Measurements from ENCODE around the gene TRIM41.

The TRIM41 gene

DNA sequence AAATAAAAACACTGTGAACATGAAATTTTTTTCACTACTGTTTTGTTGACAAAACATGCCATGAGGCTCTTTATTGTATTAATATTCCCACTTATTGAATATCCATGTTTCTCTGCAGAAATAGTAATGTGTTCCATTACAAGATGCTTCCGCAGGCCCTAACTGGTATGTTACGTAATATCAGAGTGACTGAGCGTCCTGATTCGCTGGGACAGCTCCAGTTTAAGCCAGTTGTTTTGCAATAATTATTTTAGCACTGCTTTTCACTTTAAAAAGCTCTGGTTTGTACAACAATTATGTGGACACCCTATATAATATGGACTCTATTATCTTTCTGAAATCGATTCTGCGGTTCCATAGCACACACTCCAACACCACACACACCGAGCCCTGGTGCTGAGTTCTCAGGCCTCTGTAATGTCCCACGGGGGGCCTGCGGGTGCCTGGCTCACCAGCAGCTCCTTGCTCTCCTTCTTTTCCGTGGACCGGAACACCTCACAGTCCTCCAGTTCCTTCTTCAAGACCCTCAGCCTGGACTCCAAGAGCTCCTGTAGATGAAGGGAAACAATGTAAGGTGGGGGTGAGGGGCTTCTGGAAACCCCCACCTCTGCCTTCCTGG is 19.9 kb upstream of the TRIM41 start:
- Histone ChIP-seq H2BK12ac (ENCODE audit: low read length in 2 of 2) (no peak overlapping the region), H2BK5ac (ENCODE audit: low read depth, low read length, poor library complexity, severe bottlenecking) (no peak overlapping the region), H3K14ac (ENCODE audit: low read length in 2 of 2) (peak overlapping the region in 1 of 2 experiments; percentile 22), H3K27ac (ENCODE audit: low read length, poor library complexity, severe bottlenecking) (no peak overlapping the region), H3K4me1 (ENCODE audit: control insufficient read depth, insufficient read depth, low read depth, low read length) (peaks cover 37% of the 10 kb centered on the region), H3K4me2 (ENCODE audit: low read length, poor library complexity, severe bottlenecking) (no peak overlapping the region), H3K4me3 (ENCODE audit: insufficient read depth in 1 of 2, low read depth in 1 of 2, low read length in 2 of 2) (no peak overlapping the region), H3K4ac (ENCODE audit: low read depth in 1 of 2, low read length in 2 of 2) (no peak overlapping the region), H3K18ac (ENCODE audit: low read depth in 1 of 2, low read length in 2 of 2) (no peak overlapping the region), H3K9me3 (ENCODE audit: control insufficient read depth, low read length) (no peaks in the 10 kb centered on the region), H3K36me3 (ENCODE audit: control insufficient read depth in 1 of 2, insufficient read depth in 2 of 2, low read depth in 1 of 2, low read length in 2 of 2) (no peaks in the 10 kb centered on the region), H2BK15ac (ENCODE audit: low read depth, poor library complexity, severe bottlenecking) (no peak overlapping the region), H2AK5ac (ENCODE audit: low read length, severe bottlenecking) (no peak overlapping the region), H3K27me3 (ENCODE audit: control insufficient read depth in 1 of 2, insufficient read depth in 1 of 2, low read length in 2 of 2) (peaks cover 36 to 46% of the 10 kb centered on the region in 2 experiments), H4K91ac (ENCODE audit: low read length) (no peak overlapping the region), H3K23ac (ENCODE audit: low read length in 2 of 2) (no peak overlapping the region), H2AFZ (ENCODE audit: low read depth, low read length) (no peak overlapping the region), H2BK120ac (ENCODE audit: low read depth, low read length) (no peak overlapping the region), H4K8ac (ENCODE audit: low read length) (no peak overlapping the region), H3K79me1 (replicated peaks; ENCODE audit: low read length, poor library complexity, severe bottlenecking) (no peaks in the 10 kb centered on the region), H3K9ac (ENCODE audit: low read length) (peak overlapping the region; percentile 41)
- WGBS, result 74% methylated on average over 8 of the region's 11 CpGs
- peak; percentile 38 for DNase-seq

DNA sequence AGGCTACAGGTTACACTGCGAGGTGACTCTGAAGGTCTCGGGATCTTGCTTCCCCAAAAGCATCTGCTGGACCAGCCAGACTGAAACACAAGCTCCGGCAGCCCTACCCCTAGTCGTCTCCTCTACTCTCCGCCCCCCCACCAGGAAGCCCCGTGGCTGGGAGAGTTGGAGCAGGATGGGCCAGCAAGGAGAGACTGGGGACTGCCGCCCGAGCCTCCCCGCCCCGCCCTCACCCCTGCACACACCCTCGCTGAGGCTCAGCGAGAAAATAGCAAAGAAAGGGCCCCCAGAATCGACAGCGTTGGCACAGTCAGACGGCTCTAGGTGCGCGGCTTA is 19.3 kb upstream of the TRIM41 start:
- no peak overlapping the region for H3K14ac ChIP-seq (ENCODE audit: low read length in 2 of 2)
- H2BK5ac ChIP-seq (ENCODE audit: low read depth, low read length, poor library complexity, severe bottlenecking), result no peak overlapping the region
- no peak overlapping the region for H3K23ac ChIP-seq (ENCODE audit: low read length in 2 of 2)
- no peaks in the 10 kb centered on the region for H3K9me3 ChIP-seq (ENCODE audit: control insufficient read depth, low read length)
- H3K4ac ChIP-seq (ENCODE audit: low read depth in 1 of 2, low read length in 2 of 2), result no peak overlapping the region
- H3K18ac ChIP-seq (ENCODE audit: low read depth in 1 of 2, low read length in 2 of 2), result no peak overlapping the region
- no peaks in the 10 kb centered on the region for H3K36me3 ChIP-seq (ENCODE audit: control insufficient read depth in 1 of 2, insufficient read depth in 2 of 2, low read depth in 1 of 2, low read length in 2 of 2)
- H3K4me3 ChIP-seq (ENCODE audit: insufficient read depth in 1 of 2, low read depth in 1 of 2, low read length in 2 of 2), result peak overlapping the region; percentile 3 to 90
- 16% methylated on average over 9 of the region's 17 CpGs for WGBS
- no peak overlapping the region for H2BK120ac ChIP-seq (ENCODE audit: low read depth, low read length)
- no peak overlapping the region for H2AK5ac ChIP-seq (ENCODE audit: low read length, severe bottlenecking)
- no peak overlapping the region for H2BK12ac ChIP-seq (ENCODE audit: low read length in 2 of 2)
- no peak overlapping the region for H4K8ac ChIP-seq (ENCODE audit: low read length)
- H2BK15ac ChIP-seq (ENCODE audit: low read depth, poor library complexity, severe bottlenecking), result no peak overlapping the region
- H3K27ac ChIP-seq (ENCODE audit: low read length, poor library complexity, severe bottlenecking), result no peak overlapping the region
- peak overlapping the region; percentile 41 for H3K9ac ChIP-seq (ENCODE audit: low read length)
- DNase-seq, result no peak
- no peak overlapping the region for H4K91ac ChIP-seq (ENCODE audit: low read length)
- peaks cover 30 to 41% of the 10 kb centered on the region in 2 experiments for H3K27me3 ChIP-seq (ENCODE audit: control insufficient read depth in 1 of 2, insufficient read depth in 1 of 2, low read length in 2 of 2)
- no peaks in the 10 kb centered on the region for H3K79me1 ChIP-seq (replicated peaks; ENCODE audit: low read length, poor library complexity, severe bottlenecking)
- peak overlapping the region; percentile 66 for H3K4me2 ChIP-seq (ENCODE audit: low read length, poor library complexity, severe bottlenecking)
- no peak overlapping the region for H2AFZ ChIP-seq (ENCODE audit: low read depth, low read length)
- H3K4me1 ChIP-seq (ENCODE audit: control insufficient read depth, insufficient read depth, low read depth, low read length), result peaks cover 33% of the 10 kb centered on the region

DNA sequence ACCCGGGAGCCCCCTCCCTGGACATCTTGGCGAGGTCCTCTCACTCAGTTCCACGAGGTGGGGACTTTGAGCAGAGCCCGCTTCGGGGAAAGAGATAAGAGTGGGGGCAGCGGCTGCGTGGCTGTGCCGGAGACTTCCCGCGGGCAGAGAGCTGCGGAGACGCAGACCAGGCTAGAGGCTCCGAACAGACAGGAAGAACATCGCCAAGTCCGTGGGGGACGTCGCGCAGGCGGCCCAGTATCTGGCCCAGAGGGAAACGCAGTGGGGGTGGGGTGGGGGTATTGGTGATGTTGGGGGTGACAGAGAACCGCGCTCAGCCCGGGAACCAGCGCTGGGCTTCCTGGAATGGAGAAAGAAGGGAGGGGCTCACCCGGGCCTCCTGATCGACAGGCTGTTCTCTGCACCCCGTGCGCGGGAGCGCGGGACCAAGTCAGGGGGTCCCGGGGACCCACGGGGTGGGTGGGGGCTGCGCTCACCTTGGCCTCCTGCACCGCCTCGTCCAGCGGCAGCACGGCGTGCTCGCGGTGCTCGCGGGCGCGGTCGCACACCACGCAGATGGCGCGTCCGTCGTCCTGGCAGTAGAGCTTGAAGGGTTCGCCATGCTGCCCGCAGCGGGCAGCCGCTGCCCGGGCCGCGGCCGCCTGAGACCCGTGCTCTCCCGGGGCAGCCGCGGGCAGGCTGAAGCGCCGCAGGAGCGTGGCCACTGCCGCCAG is 18.8 kb upstream of the TRIM41 start:
- peak; percentile 40 for DNase-seq
- H4K91ac ChIP-seq (ENCODE audit: low read length), result no peak overlapping the region
- peaks cover 25 to 39% of the 10 kb centered on the region in 2 experiments for H3K27me3 ChIP-seq (ENCODE audit: control insufficient read depth in 1 of 2, insufficient read depth in 1 of 2, low read length in 2 of 2)
- H3K9me3 ChIP-seq (ENCODE audit: control insufficient read depth, low read length), result no peaks in the 10 kb centered on the region
- peak overlapping the region; percentile 76 for H2AFZ ChIP-seq (ENCODE audit: low read depth, low read length)
- H3K23ac ChIP-seq (ENCODE audit: low read length in 2 of 2), result peak overlapping the region in 1 of 2 experiments; percentile 92
- H2BK15ac ChIP-seq (ENCODE audit: low read depth, poor library complexity, severe bottlenecking), result no peak overlapping the region
- H2BK120ac ChIP-seq (ENCODE audit: low read depth, low read length), result no peak overlapping the region
- no peaks in the 10 kb centered on the region for H3K36me3 ChIP-seq (ENCODE audit: control insufficient read depth in 1 of 2, insufficient read depth in 2 of 2, low read depth in 1 of 2, low read length in 2 of 2)
- H3K4me2 ChIP-seq (ENCODE audit: low read length, poor library complexity, severe bottlenecking), result peak overlapping the region; percentile 66
- peak overlapping the region; percentile 54 to 90 for H3K4me3 ChIP-seq (ENCODE audit: insufficient read depth in 1 of 2, low read depth in 1 of 2, low read length in 2 of 2)
- peak overlapping the region in 1 of 2 experiments; percentile 48 for H2BK12ac ChIP-seq (ENCODE audit: low read length in 2 of 2)
- H3K4me1 ChIP-seq (ENCODE audit: control insufficient read depth, insufficient read depth, low read depth, low read length), result peaks cover 28% of the 10 kb centered on the region
- 3% methylated on average over 63 of the region's 67 CpGs for WGBS
- H2AK5ac ChIP-seq (ENCODE audit: low read length, severe bottlenecking), result no peak overlapping the region
- H3K79me1 ChIP-seq (replicated peaks; ENCODE audit: low read length, poor library complexity, severe bottlenecking), result no peaks in the 10 kb centered on the region
- H4K8ac ChIP-seq (ENCODE audit: low read length), result peak overlapping the region; percentile 67
- no peak overlapping the region for H2BK5ac ChIP-seq (ENCODE audit: low read depth, low read length, poor library complexity, severe bottlenecking)
- H3K27ac ChIP-seq (ENCODE audit: low read length, poor library complexity, severe bottlenecking), result no peak overlapping the region
- no peak overlapping the region for H3K14ac ChIP-seq (ENCODE audit: low read length in 2 of 2)
- H3K4ac ChIP-seq (ENCODE audit: low read depth in 1 of 2, low read length in 2 of 2), result no peak overlapping the region
- peak overlapping the region in 1 of 2 experiments; percentile 28 for H3K18ac ChIP-seq (ENCODE audit: low read depth in 1 of 2, low read length in 2 of 2)
- H3K9ac ChIP-seq (ENCODE audit: low read length), result no peak overlapping the region
